HL-60/S4 treated with phorbol 12-myristate 13-acetate at 8.2 ng/mL for 4 days and 3 days (cell line): Measurements from ENCODE around the gene PRICKLE4.

Experiments used
- in situ Hi-C: fragments of 300-500 bp; cut with MboI; formaldehyde crosslinking; loops from 2 replicates; pipeline ENCODE4 v1.15.0; 2022; ENCODE audit warnings: low sequenced_read_pairs

Gene PRICKLE4

DNA sequence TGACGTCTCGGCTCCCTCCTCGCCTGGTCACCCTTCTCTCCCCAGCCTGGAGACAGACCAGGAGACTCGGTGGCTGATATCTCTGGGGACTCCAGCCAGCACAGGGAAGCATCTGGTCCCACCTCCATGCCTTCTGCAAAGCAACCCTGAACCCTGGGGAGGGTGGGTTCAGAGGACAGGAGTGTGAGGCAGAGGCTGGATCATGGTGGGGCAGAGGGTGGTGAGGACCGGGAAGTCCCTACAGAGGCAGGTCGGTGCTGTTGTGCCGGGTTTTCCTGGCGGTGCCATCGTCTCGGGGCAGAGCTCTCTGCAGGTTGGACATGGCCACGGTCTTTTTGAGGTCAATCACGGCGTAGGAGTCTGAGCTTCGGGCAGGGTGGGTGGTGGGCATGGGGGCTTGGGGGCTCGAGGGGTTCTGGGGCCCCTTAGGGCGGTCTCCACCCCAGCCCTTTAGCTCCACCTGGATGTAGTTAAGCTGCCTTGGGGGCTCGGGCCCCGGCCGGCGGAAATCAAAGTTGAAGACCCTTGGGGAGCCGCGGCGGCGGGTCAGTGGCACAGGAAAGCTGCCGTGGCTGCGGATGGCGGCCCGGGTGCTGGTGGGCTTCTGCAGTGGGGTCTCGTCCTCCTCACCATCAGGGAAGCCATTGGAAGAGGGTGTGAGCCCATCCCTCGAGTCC, 10.1 kb upstream of the PRICKLE4 start:
- in situ Hi-C loops = no loop called here

GRCh38 chr6:41771058-41771983, 9.3 kb upstream of the PRICKLE4 start:
- in situ Hi-C loops = no loop called here

- in situ Hi-C loops = no loop called here
Observed at GRCh38 chr6:41774841-41775240, 5.7 kb upstream of the PRICKLE4 start.

- in situ Hi-C loops = no loop called here
Observed at GRCh38 chr6:41775293-41775882, 5.2 kb upstream of the PRICKLE4 start.

DNA sequence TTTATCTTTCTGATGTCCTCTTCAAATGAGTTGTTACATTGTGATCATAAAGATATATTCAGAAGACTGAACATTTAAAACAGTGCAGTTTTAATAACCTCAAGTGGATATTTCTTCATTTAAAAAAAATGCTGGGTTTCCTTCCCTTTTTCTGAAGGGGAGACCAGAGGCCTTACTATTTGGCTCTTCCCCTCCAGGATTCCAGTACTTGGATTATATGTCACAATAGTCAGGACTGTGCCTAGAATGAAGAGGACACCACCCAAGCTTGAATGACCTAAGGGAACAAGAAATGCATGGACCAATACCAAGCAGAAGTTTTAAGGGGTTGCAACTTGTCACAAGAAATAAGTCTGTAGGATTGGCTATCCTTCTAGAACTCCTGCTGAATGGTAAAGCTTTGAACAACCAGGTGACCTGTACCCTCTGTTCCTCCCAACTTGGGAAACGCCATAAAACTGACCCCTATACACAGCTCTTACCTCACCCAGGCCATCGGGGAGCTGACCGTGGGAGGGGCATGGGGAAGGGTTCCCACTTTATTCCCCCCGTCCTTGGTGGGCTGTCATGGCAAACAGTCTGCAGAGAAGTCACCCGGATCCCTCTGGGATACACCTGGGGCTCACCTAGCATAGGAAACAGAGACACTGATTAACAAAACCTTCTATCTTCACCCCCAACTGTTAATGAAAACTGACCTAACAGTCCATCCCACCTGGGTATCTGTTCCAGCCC, 2.9 kb upstream of the PRICKLE4 start:
- in situ Hi-C loops = no loop called here

GRCh38 chr6:41778895-41779294, 1.7 kb upstream of the PRICKLE4 start:
- in situ Hi-C loops = no loop called here

- in situ Hi-C loops = no loop called here
Observed at GRCh38 chr6:41779336-41779735, 1.2 kb upstream of the PRICKLE4 start.

GRCh38 chr6:41779788-41780550, 613 bp upstream of the PRICKLE4 start, which contains the start of gene FRS3:
TSS of gene FRS3 (minus strand) at chr6:41779900. CDS start at chr6:41776987, 2,913 bp downstream.
- in situ Hi-C loops = loop anchor here (10.0 kb wide), 1 partner anchor 265 kb away; no protein-coding TSS in a partner anchor

GRCh38 chr6:41781366-41781730, 766 bp downstream of the PRICKLE4 start:
- in situ Hi-C loops = loop anchor here (10.0 kb wide), 1 partner anchor 263 kb away; no protein-coding TSS in a partner anchor

DNA sequence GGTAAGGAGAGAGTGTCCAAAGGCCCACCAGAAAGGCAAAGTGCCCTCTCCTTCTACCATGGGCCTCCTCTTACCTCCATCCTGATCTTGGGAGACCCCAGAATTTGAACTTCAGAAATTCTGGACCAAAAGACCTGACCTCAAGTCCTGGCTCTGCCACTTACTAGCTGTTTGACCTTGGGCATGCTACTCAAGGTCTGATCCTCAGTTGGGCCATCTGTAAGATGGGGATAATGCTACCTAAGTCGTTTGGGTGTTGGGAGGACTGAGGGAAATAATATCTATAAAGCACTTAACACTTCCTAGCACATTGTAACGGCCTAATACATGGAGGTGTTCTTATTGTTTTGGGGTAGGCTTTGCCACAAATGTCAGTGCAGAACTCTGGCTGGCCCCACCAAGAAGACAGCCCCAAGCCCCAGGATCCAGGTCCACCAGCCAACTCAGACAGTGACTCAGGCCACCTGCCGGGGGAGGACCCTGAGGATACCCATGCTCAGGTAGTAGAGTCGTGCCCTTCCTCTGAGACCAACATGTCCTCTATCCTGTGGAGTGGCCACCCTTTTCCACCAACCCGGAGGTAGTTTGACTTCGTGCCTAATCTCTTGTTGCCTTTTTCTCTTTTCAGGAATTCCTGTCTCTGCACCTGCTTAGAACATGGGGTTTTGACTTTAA, 2.7 kb downstream of the PRICKLE4 start:
- in situ Hi-C loops = loop anchor here (10.0 kb wide), 1 partner anchor 262 kb away; no protein-coding TSS in a partner anchor

DNA sequence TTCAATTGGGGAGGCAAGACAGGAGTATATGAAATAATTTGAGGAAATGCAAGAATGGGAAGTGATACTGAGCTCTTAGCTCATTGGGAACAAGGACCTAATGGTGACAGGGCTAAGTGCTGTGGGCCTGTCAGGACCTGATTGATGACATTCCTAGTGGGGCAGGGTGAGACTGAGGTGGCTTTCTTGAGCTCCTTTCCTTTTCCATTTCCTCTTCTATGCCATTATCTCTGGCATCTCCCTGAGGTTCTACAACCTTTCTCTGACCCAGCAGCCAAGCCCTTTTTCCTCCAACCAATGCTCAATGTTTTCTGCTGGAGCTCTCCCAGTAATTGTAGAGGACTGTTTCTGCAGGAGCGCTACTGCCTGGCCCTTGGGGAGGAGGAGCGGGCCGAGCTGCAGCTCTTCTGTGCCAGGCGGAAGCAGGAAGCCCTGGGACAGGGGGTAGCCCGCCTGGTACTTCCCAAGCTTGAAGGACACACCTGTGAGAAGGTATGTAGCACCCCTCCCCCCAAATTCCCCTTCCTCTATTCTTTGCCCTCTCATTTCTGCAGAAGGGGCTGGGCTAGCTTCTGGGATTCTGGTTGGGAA, 4.1 kb downstream of the PRICKLE4 start:
- in situ Hi-C loops = loop anchor here (10.0 kb wide), 1 partner anchor 260 kb away; no protein-coding TSS in a partner anchor

GRCh38 chr6:41785254-41785653, 4.7 kb downstream of the PRICKLE4 start:
- in situ Hi-C loops = loop anchor here (10.0 kb wide), 1 partner anchor 260 kb away; no protein-coding TSS in a partner anchor

DNA sequence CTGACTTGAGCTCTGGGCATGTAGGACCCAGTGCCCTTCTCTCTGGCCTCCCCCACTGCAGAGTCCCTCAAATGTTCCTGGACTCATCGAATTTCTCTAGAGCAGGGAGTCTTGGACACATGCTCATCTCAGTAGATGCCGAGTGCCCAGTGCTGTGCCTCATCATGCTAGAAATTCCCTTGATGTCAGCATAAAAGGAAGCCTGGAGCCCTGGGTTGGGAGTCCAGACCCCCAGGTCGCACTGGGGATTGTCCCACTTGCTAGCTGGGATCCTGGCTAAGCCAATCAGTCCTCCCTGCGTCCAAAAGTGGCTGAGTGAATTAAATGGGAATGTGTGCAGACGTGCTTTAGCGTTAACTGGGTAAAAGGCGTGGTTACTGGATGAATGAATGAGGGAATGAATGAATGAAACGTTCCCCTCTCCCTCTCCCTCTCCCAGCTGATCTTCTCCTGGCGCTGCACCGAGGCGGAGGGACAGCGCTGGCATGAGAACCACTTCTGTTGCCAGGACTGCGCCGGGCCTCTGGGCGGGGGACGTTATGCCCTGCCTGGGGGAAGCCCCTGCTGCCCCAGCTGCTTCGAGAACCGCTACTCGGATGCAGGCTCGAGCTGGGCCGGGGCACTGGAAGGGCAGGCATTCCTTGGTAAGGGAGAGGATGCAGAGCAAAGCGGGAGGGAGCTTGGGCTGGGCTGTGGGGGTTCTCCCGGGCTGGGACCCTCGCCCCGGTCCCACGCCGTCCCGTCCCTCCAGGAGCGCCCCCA, 5.3 kb downstream of the PRICKLE4 start:
- in situ Hi-C loops = loop anchor here (10.0 kb wide), 1 partner anchor 259 kb away; no protein-coding TSS in a partner anchor

- in situ Hi-C loops = loop anchor here (10.0 kb wide), 1 partner anchor 258 kb away; no protein-coding TSS in a partner anchor
Observed at GRCh38 chr6:41786451-41787218, 6.1 kb downstream of the PRICKLE4 start.

- in situ Hi-C loops = loop anchor here (10.0 kb wide), 1 partner anchor 257 kb away; no protein-coding TSS in a partner anchor
Observed at GRCh38 chr6:41787219-41787917, 6.8 kb downstream of the PRICKLE4 start, which contains the start of gene TOMM6. TSS of gene TOMM6 (plus strand) at chr6:41787694. CDS start at chr6:41787698, 4 bp downstream.

DNA sequence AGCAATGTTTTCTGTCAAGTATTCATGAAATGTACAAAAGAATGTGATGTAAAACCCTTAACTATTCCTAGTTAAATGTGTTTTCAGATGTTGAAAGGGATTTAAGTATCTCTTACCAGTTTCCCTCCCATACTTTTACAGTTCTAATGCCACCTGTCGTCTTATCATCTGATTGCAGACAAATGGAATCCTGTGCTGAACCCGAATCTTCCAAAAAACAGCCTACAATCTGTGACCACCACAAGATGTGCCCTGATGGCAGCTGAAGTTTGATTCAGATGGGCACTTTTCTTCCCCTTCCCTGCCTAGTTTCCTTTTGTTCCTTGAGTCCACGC, 8.8 kb downstream of the PRICKLE4 start:
- in situ Hi-C loops = loop anchor here (10.0 kb wide), 1 partner anchor 255 kb away; no protein-coding TSS in a partner anchor

DNA sequence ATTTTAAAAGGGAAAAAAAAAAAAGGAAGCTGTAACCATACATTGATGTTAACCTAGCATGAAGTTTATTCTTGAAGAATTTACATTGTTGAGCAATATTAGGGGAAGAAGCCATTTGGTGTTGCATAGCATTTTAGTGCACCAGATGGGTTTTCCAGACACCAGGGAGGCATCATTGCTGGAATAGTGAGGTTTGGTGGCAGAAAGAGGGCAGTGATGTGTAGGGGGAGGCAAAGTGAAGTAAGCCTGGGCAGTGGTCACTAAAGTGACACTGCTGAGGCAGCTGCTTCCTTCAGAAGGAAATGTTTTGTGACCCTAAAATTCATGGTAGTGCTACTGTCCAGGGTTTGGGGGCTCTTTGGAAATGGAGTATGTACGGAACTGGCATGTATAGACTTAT, 9.5 kb downstream of the PRICKLE4 start:
- in situ Hi-C loops = no loop called here
